Measurements from ENCODE around the gene SLC25A47. TPM values are rescaled to one million over a fixed set of nuclear protein-coding genes. Genes with fewer than 3 reads are reported as not detected.
"Not testable (repeated sequence)": the region's sequence is repeated elsewhere in the genome, so short reads cannot be mapped to it uniquely, and the experiment has no call there.

The SLC25A47 gene
- total RNA-seq, 1 experiment from 2014 or later, result 0.13 TPM

DNA sequence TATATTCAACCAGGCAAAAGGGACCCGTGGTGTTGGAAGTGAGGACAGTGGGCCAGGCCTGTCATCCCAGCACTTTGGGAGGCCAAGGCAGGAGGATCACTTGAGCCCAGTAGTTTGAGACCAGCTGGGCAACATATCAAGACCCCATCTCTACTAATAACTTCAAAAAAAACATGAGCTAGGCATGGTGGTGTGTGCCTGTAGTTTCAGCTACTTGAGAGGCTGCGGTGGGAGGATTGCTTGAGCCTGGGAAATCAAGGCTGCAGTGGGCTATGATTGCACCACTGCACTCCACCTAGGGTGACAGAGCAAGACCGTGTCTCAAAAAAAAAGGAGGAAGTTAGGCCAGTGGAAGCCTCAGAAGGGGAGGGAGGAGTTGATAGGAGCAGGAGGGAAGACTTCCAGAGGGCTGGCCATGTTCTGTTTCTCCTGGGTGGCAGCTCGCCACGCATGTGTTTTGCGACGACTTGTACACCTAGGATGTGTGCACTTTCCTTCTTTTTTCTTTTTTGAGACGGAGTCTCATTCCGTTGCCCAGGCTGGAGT lies 27.0 kb upstream of the SLC25A47 start:
- WGBS (ENCODE audit: extremely low coverage, insufficient read length, low lambda C conversion rate), result no CpG with 5 or more reads among the region's 9 CpGs
- Histone ChIP-seq H3K4me2 (ENCODE audit: insufficient read depth, insufficient read length, low read length) (no peak overlapping the region), H2BK5ac (ENCODE audit: insufficient read length, low read length) (no peak overlapping the region), H3K18ac (ENCODE audit: insufficient read length, low read depth, low read length) (no peak overlapping the region), H2AFZ (ENCODE audit: low read length) (no peak overlapping the region), H3K56ac (ENCODE audit: insufficient read length, low read depth, low read length) (no peak overlapping the region), H3T11ph (ENCODE audit: low read length) (no peak overlapping the region), H2AK5ac (ENCODE audit: insufficient read length, low read length) (no peak overlapping the region), H3K4ac (ENCODE audit: low read depth, low read length) (no peak overlapping the region), H3K27me3 (ENCODE audit: insufficient read depth, low read length) (no peaks in the 10 kb centered on the region), H2BK120ac (ENCODE audit: low read depth, low read length, poor library complexity, severe bottlenecking) (no peak overlapping the region), H2BK15ac (ENCODE audit: low read depth, low read length) (no peak overlapping the region), H4K20me1 (ENCODE audit: control insufficient read depth, insufficient read depth, insufficient read length) (no peaks in the 10 kb centered on the region), H3K4me1 (ENCODE audit: insufficient read depth, low read length) (no peaks in the 10 kb centered on the region), H2BK12ac (ENCODE audit: insufficient read length, low read depth, low read length) (no peak overlapping the region), H3K27ac (ENCODE audit: insufficient read length, low read depth, low read length) (no peak overlapping the region), H4K8ac (replicated peaks; ENCODE audit: insufficient read length, low read depth, low read length) (no peak overlapping the region), H3K79me1 (ENCODE audit: insufficient read depth, low read depth, low read length, poor library complexity, severe bottlenecking) (peaks cover 5% of the 10 kb centered on the region), H3K14ac (ENCODE audit: insufficient read depth, low read length) (no peak overlapping the region), H3K9me3 (ENCODE audit: control insufficient read depth, low read depth, low read length) (no peaks in the 10 kb centered on the region), H4K5ac (ENCODE audit: insufficient read length, low read depth, low read length) (no peak overlapping the region), H2BK20ac (ENCODE audit: low read depth, low read length, poor library complexity, severe bottlenecking) (no peak overlapping the region), H3K23ac (ENCODE audit: insufficient read length, low read depth, low read length) (no peak overlapping the region), H4K91ac (ENCODE audit: insufficient read length, low read depth, low read length) (no peak overlapping the region), H3K23me2 (ENCODE audit: insufficient read length, low read depth, low read length, poor library complexity, severe bottlenecking) (no peaks in the 10 kb centered on the region), H3K9ac (ENCODE audit: extremely low read depth, insufficient read length, low read length) (no peak overlapping the region), H3K79me2 (ENCODE audit: insufficient read depth, low read length) (no peaks in the 10 kb centered on the region)
- no peak overlapping the region for H3K4me3 Mint-ChIP-seq
- peaks cover 26 to 60% (median 60%) of the 10 kb centered on the region in 3 experiments for H3K36me3 Mint-ChIP-seq (ENCODE audit: insufficient read depth in 1 of 3, low read depth in 3 of 3)
- peak overlapping the region in 1 of 3 experiments; percentile 73; a peak in 2 of 7 replicates for H3K27ac Mint-ChIP-seq
- TF ChIP-seq, protein P1, sequence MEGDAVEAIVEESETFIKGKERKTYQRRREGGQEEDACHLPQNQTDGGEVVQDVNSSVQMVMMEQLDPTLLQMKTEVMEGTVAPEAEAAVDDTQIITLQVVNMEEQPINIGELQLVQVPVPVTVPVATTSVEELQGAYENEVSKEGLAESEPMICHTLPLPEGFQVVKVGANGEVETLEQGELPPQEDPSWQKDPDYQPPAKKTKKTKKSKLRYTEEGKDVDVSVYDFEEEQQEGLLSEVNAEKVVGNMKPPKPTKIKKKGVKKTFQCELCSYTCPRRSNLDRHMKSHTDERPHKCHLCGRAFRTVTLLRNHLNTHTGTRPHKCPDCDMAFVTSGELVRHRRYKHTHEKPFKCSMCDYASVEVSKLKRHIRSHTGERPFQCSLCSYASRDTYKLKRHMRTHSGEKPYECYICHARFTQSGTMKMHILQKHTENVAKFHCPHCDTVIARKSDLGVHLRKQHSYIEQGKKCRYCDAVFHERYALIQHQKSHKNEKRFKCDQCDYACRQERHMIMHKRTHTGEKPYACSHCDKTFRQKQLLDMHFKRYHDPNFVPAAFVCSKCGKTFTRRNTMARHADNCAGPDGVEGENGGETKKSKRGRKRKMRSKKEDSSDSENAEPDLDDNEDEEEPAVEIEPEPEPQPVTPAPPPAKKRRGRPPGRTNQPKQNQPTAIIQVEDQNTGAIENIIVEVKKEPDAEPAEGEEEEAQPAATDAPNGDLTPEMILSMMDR (conservative IDR thresholded peaks at IDR 0.05), result no peak
- no peaks in the 10 kb centered on the region; a peak in 1 of 5 replicates for H3K9me3 Mint-ChIP-seq
- H3K27me3 Mint-ChIP-seq (ENCODE audit: low read depth), result no peaks in the 10 kb centered on the region
- DNase-seq, result no peak
- H3K4me1 Mint-ChIP-seq, result no peaks in the 10 kb centered on the region

DNA sequence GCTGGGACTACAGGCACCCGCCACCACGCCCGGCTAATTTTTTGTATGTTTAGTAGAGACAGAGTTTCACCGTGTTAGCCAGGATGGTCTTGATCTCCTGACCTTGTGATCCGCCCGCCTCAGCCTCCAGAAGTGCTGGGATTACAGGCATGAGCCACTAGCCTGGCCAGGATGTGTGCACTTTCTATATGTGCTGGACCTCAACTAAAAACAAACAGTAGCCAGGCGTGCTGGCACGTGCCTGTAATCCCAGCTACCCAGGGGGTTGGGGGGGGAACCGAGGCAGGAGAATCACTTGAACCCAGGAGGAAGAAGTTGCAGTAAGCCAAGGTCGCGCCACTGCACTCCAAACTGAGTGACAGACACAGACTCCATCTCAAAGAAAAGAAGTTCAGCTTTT lies 26.4 kb upstream of the SLC25A47 start:
- H3K4me2 ChIP-seq (ENCODE audit: insufficient read depth, insufficient read length, low read length); H3K56ac ChIP-seq (ENCODE audit: insufficient read length, low read depth, low read length); H4K5ac ChIP-seq (ENCODE audit: insufficient read length, low read depth, low read length); H3K4me1 Mint-ChIP-seq; H3K4ac ChIP-seq (ENCODE audit: low read depth, low read length); H3K9ac ChIP-seq (ENCODE audit: extremely low read depth, insufficient read length, low read length); H2BK5ac ChIP-seq (ENCODE audit: insufficient read length, low read length); H2BK120ac ChIP-seq (ENCODE audit: low read depth, low read length, poor library complexity, severe bottlenecking); H3K18ac ChIP-seq (ENCODE audit: insufficient read length, low read depth, low read length); H3K27ac ChIP-seq (ENCODE audit: insufficient read length, low read depth, low read length); H3K79me2 ChIP-seq (ENCODE audit: insufficient read depth, low read length); H4K8ac ChIP-seq (replicated peaks; ENCODE audit: insufficient read length, low read depth, low read length); H4K20me1 ChIP-seq (ENCODE audit: control insufficient read depth, insufficient read depth, insufficient read length); H2BK12ac ChIP-seq (ENCODE audit: insufficient read length, low read depth, low read length); H2BK20ac ChIP-seq (ENCODE audit: low read depth, low read length, poor library complexity, severe bottlenecking); H3K9me3 Mint-ChIP-seq; H2BK15ac ChIP-seq (ENCODE audit: low read depth, low read length); H3K23me2 ChIP-seq (ENCODE audit: insufficient read length, low read depth, low read length, poor library complexity, severe bottlenecking); H3K27me3 Mint-ChIP-seq (ENCODE audit: low read depth); H3K27ac Mint-ChIP-seq; H3K79me1 ChIP-seq (ENCODE audit: insufficient read depth, low read depth, low read length, poor library complexity, severe bottlenecking); H3K4me3 Mint-ChIP-seq; H3K23ac ChIP-seq (ENCODE audit: insufficient read length, low read depth, low read length); H2AK5ac ChIP-seq (ENCODE audit: insufficient read length, low read length); H4K91ac ChIP-seq (ENCODE audit: insufficient read length, low read depth, low read length); H3K9me3 ChIP-seq (ENCODE audit: control insufficient read depth, low read depth, low read length); DNase-seq; H3K14ac ChIP-seq (ENCODE audit: insufficient read depth, low read length); H3K4me1 ChIP-seq (ENCODE audit: insufficient read depth, low read length); H3K27me3 ChIP-seq (ENCODE audit: insufficient read depth, low read length); H3T11ph ChIP-seq (ENCODE audit: low read length); H2AFZ ChIP-seq (ENCODE audit: low read length): not testable (repeated sequence)
- WGBS (ENCODE audit: extremely low coverage, insufficient read length, low lambda C conversion rate), result no CpG with 5 or more reads among the region's 11 CpGs
- peaks cover 28 to 59% (median 57%) of the 10 kb centered on the region in 3 experiments for H3K36me3 Mint-ChIP-seq (ENCODE audit: insufficient read depth in 1 of 3, low read depth in 3 of 3)
